Right atrium auricular region (tissue), 2 donors: ENCODE data around the gene PCBD1. TPM values are rescaled to one million over a fixed set of nuclear protein-coding genes. Genes with fewer than 3 reads are reported as not detected.

Source experiments
- DNase-seq: peaks from one replicate; pipeline ENCODE4 v3.0.0-alpha.2; 2019; ENCODE audit warnings: low spot score
- H3K27ac ChIP-seq, 2 donors: fragments of 200-600 bp; sonication (generic); 1 replicate in 1 of 2; 2 replicates in 1 of 2; pipeline ENCODE4 v1.5.1; 2016 to 2019
- H3K27me3 ChIP-seq, 2 donors: fragments of 200-600 bp; sonication (generic); one replicate each; pipeline versions ENCODE4 v1.5.1 to v1.6.0; 2017 to 2019
- H3K36me3 ChIP-seq: fragments of 200-600 bp; sonication (generic); one replicate; pipeline ENCODE4 v1.5.1; 2016
- H3K4me1 ChIP-seq, 2 donors: fragments of 200-600 bp; sonication (generic); one replicate each; pipeline versions ENCODE4 v1.5.1 to v1.6.0; 2017 to 2019
- H3K4me3 ChIP-seq, 2 donors: fragments of 200-600 bp; sonication (generic); 1 replicate in 1 of 2; 2 replicates in 1 of 2; pipeline ENCODE4 v1.5.1; 2017 to 2019; ENCODE audit warnings: mild to moderate bottlenecking in 1 of 2, moderate library complexity in 1 of 2
- H3K9me3 ChIP-seq, 2 donors: fragments of 200-600 bp; sonication (generic); one replicate each; pipeline ENCODE4 v1.5.1; 2019
- total RNA-seq, 2 donors: library from RNA; depleted of rRNA; stranded (reverse); fragments of >200 nt; gene quantifications; one replicate each; pipeline ENCODE4 v1.1.0, GENCODE V29; 2016
- TF ChIP-seq, protein P1 (sequence below), 2 donors: fragments of 200-600 bp; sonication (generic); IDR thresholded peaks; one replicate each; pipeline ENCODE4 v1.5.1; 2019; ENCODE audit warnings: antibody characterized with exemption in 2 of 2

Gene PCBD1
- total RNA-seq, 2 donors from 2014 or later: 79.4 to 98.6 TPM

DNA sequence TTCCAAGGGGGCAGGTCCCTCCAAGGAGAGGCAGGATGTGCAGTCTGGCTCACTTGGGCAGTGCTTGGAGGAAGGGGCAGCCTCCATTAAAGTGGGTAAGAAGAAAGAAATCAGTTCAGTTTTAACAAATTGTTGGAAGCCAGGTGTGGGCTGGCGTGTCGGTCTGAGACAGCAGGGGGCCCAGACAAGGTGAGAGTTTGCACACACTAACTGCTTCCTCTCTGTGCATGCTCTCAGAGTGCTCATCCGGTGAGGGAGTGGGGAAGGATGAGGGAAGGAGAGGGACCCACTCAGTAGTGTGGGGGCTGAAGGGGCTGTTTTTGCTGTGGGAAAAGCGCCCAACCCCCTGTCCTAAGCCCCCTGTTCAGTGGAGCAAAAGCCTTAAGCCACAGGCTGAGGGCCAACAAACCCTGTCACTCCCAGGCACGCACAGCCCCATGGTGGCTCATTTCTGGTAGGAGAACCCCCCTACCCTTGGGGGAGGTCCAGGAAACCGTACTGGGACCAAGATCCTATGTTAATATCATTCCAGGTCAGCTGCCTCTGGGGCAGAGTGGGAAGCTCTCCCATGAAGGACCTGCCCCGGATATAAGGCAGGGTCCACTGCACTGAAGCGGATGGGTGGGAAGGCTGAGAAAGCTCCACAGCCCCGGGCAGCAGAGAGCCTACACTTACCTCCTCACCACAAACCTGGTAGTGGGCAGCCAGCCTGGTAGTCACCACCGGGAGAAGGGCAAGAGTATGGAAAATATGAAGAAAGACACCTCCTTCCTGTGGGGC is 5.1 kb upstream of the PCBD1 start:
- TF ChIP-seq, protein P1, sequence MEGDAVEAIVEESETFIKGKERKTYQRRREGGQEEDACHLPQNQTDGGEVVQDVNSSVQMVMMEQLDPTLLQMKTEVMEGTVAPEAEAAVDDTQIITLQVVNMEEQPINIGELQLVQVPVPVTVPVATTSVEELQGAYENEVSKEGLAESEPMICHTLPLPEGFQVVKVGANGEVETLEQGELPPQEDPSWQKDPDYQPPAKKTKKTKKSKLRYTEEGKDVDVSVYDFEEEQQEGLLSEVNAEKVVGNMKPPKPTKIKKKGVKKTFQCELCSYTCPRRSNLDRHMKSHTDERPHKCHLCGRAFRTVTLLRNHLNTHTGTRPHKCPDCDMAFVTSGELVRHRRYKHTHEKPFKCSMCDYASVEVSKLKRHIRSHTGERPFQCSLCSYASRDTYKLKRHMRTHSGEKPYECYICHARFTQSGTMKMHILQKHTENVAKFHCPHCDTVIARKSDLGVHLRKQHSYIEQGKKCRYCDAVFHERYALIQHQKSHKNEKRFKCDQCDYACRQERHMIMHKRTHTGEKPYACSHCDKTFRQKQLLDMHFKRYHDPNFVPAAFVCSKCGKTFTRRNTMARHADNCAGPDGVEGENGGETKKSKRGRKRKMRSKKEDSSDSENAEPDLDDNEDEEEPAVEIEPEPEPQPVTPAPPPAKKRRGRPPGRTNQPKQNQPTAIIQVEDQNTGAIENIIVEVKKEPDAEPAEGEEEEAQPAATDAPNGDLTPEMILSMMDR (IDR thresholded peaks at IDR 0.05): no peak
- Histone ChIP-seq H3K27me3 (no peaks in the 10 kb centered on the region), H3K36me3 (no peaks in the 10 kb centered on the region), H3K4me1 (peaks cover 0 to 17% of the 10 kb centered on the region in 2 donors), H3K27ac (no peak overlapping the region), H3K9me3 (no peaks in the 10 kb centered on the region), H3K4me3 (no peak overlapping the region)
- no peak for DNase-seq

DNA sequence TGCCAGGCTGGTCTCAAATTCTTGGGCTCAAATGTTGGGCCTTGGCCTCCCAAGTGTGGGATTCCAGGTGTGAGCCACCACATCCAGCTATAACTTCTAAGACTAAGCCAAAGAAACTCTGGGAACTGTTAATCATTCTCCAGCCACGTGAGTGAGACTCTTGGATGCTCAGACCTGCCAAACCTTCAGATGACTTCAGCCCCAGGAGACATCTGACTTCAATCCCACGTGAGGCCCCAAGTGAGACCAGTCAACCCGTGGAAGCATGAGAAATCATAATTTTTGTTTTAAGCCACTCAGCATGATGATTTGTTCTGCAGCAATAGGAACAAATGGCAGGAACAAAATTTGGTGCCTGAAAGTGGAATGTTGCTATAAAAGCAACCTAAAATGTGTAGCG is 4.3 kb upstream of the PCBD1 start:
- no peaks in the 10 kb centered on the region for H3K27me3 ChIP-seq
- TF ChIP-seq, protein P1 (IDR thresholded peaks at IDR 0.05): no peak
- no peak overlapping the region for H3K4me3 ChIP-seq
- no peak for DNase-seq
- no peaks in the 10 kb centered on the region for H3K36me3 ChIP-seq
- no peak overlapping the region for H3K27ac ChIP-seq
- H3K9me3 ChIP-seq: no peaks in the 10 kb centered on the region
- H3K4me1 ChIP-seq: peaks cover 0 to 17% of the 10 kb centered on the region in 2 donors

GRCh38 chr10:70891627-70892026 is 3.3 kb upstream of the PCBD1 start:
- TF ChIP-seq, protein P1 (IDR thresholded peaks at IDR 0.05): no peak
- Histone ChIP-seq H3K9me3 (no peaks in the 10 kb centered on the region), H3K36me3 (no peaks in the 10 kb centered on the region), H3K27ac (no peak overlapping the region), H3K4me1 (peaks cover 0 to 17% of the 10 kb centered on the region in 2 donors), H3K4me3 (no peak overlapping the region), H3K27me3 (no peaks in the 10 kb centered on the region)
- no peak for DNase-seq

- H3K27me3 ChIP-seq: no peaks in the 10 kb centered on the region
- H3K9me3 ChIP-seq: no peaks in the 10 kb centered on the region
- H3K27ac ChIP-seq: peak overlapping the region; percentile 34 to 36
- peaks cover 0 to 22% of the 10 kb centered on the region in 2 donors for H3K4me1 ChIP-seq
- H3K36me3 ChIP-seq: no peaks in the 10 kb centered on the region
- TF ChIP-seq, protein P1 (IDR thresholded peaks at IDR 0.05): no peak
- DNase-seq: no peak
- no peak overlapping the region for H3K4me3 ChIP-seq
Observed at GRCh38 chr10:70890917-70891431, 2.6 kb upstream of the PCBD1 start.

- Histone ChIP-seq H3K36me3 (peaks cover 7% of the 10 kb centered on the region), H3K27ac (peak overlapping the region in 1 of 2 donors; percentile 95), H3K9me3 (no peaks in the 10 kb centered on the region), H3K4me3 (no peak overlapping the region), H3K4me1 (peaks cover 0 to 22% of the 10 kb centered on the region in 2 donors), H3K27me3 (no peaks in the 10 kb centered on the region)
- no peak for DNase-seq
- TF ChIP-seq, protein P1 (IDR thresholded peaks at IDR 0.05): no peak
Observed at GRCh38 chr10:70889291-70889690, 926 bp upstream of the PCBD1 start.
